GM18951 (cell line): Measurements from ENCODE around the gene PHF21B.
"Not testable (repeated sequence)": the region's sequence is repeated elsewhere in the genome, so short reads cannot be mapped to it uniquely, and the experiment has no call there.

ENCODE experiments used
- POLR2A ChIP-seq: IDR thresholded peaks from 4 replicates; pipeline ENCODE4 v1.6.1; 2011; ENCODE audit warnings: mild to moderate bottlenecking; ENCODE audit not compliant: insufficient read length, insufficient read depth; ENCODE audit errors: extremely low read depth
- in situ Hi-C: fragments of 300-500 bp; cut with MboI; formaldehyde crosslinking; loops from one replicate; pipeline ENCODE4 v1.12.0; 2022; ENCODE audit warnings: low sequenced_read_pairs, mixed read lengths, inconsistent platforms; ENCODE audit not compliant: unreplicated experiment

Gene PHF21B

DNA sequence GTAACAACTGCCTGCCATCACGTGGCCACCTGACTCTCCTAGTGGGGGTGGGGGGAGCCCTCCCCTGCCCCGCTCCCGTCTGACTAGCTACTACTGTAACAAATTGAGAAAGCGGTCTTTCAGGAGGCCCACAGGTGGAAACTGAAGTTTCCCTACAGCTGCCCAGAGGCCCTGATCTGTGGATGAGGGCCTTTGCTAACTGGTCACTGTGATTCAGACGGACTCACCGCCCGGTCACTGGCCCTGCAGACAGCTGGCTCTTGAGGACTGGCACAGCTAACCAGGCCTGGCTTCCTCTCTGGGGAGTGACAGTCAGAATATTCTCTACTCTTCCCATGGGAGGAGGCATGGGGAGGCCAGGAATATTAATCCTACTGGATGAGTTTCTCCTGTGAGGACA, 140.6 kb downstream of the PHF21B start:
- in situ Hi-C loops: no loop called here
- TF ChIP-seq POLR2A: no peak

DNA sequence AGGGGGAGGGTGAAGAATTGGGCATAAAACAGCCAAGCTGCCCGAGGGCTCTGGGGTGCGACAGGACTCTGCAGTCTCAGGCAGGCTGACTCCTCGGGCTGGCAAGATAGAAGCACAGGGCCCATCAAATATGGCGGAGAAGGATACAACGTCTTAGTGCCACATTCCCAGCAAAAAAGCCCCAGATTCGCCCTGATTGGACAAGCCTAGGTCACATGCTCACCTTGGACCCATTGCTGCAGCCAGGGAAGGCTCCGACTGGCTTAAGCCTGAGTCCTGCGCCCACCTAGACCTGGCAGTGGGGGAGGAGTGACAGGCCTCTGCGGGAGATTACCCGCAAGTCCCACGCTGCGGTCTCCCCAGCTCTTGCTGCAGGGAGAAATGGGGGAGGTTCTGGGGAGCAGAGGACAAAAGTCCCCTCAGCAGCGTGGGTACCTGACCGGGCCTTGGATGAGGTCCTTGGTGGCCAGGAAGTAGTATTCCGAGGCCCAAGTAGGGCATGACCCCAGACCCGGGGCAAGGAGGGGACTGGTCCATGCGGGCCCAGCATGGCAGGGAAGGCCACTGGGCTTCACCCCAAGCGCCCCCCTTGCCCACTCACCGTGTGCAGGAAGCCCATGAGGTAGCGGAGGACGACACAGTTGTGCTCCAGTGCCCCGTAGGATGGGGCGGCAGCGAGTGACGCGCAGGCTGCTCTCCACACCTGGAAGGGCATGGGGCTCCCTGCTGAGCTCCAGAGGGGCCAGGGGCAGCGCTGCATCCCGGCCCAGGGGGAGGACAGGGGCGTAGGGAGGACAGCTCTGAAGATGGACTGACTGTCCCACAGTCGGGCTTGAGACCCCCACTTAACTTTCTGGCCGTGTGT, 144.4 kb downstream of the PHF21B start:
- no peak for TF ChIP-seq POLR2A
- in situ Hi-C loops: no loop called here

DNA sequence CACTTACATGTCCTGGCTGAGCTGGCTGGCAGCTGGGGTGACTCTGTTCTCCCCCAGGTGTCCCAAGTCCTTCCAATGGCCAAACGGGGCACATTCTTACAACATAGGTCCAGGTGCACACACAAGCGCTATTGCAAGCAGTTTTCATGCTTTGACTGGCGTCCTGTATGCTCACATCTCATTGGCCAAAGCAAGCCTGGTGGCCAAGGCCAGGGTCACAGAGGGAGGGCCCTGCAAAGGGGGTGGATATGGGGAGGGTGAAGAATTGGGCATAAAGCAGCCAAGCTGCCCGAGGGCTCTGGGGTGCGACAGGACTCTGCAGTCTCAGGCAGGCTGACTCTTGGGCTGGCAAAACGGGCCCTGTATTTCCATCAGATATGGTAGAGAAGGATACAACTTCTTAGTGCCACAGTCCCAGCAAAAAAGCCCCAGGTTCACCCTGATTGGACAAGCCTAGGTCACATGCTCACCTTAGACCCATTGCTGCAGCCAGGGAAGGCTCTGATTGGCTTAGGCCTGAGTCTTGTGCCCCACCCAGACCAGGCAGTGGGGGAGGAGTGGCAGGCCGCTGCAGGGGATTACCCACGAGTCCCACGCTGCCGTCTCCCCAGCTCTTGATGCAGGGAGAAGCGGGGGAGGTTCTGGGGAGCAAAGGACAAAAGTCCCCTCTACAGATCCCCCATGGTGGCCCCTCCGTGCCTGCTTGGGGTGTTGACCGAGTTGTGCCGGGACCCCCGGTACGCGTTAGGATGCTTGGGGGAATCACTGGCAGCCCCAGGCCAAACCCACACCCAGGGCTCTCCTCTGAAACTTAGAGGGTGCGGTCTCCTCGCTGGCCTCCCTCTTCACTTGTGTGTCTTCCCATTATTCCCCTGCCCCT, 146.6 kb downstream of the PHF21B start:
- TF ChIP-seq POLR2A: no peak
- in situ Hi-C loops: no loop called here

DNA sequence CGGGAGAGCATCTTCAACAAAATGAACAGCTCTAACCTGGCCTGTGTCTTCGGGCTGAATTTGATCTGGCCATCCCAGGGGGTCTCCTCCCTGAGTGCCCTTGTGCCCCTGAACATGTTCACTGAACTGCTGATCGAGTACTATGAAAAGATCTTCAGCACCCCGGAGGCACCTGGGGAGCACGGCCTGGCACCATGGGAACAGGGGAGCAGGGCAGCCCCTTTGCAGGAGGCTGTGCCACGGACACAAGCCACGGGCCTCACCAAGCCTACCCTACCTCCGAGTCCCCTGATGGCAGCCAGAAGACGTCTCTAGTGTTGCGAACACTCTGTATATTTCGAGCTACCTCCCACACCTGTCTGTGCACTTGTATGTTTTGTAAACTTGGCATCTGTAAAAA, 147.5 kb downstream of the PHF21B start:
- no peak for TF ChIP-seq POLR2A
- in situ Hi-C loops: no loop called here

- in situ Hi-C loops: no loop called here
- no peak for TF ChIP-seq POLR2A
Observed at GRCh38 chr22:44861245-44861644, 148.6 kb downstream of the PHF21B start.

- no peak for TF ChIP-seq POLR2A
- in situ Hi-C loops: no loop called here
Observed at GRCh38 chr22:44860311-44860710, 149.5 kb downstream of the PHF21B start.

GRCh38 chr22:44859641-44860040, 150.2 kb downstream of the PHF21B start:
- no peak for TF ChIP-seq POLR2A
- in situ Hi-C loops: no loop called here

DNA sequence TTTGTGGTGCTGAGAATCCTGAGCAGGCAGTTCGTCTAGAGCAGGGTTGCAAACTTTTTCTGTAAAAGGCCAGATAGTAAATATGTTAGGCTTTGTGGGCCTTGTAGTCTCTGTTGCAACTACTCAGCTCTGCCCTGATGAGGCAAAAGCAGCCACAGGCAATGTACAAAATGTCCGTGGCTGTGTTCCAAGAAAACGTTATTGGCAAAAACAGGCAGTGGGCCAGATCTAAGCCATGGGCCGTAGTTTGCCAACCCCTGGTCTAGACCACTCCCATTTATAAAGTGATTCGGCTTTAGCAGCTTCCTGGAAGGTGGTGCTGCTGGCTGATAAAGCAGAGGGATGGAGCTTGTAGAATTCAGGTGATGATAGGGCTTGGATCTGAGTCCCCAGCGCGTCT, 151.0 kb downstream of the PHF21B start:
- in situ Hi-C loops: not testable (repeated sequence)

DNA sequence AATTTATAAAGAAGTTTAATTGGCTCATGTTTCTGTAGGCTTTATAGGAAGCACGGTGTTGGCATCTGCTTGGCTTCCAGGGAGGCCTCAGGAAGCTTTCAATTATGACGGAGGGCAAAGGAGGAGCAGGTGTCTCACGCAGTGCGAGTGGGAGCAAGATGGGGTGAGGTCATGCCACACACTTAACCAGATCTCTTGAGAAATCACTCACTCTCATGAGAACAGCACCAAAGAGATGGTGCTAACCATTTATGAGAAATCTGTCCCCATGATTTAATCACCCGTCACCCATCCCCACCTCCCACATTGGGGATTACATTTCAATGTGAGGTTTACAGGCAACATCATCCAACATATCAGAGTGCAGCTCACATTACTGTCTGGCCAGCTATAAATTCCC, 153.9 kb downstream of the PHF21B start:
- TF ChIP-seq POLR2A: no peak
- in situ Hi-C loops: no loop called here

DNA sequence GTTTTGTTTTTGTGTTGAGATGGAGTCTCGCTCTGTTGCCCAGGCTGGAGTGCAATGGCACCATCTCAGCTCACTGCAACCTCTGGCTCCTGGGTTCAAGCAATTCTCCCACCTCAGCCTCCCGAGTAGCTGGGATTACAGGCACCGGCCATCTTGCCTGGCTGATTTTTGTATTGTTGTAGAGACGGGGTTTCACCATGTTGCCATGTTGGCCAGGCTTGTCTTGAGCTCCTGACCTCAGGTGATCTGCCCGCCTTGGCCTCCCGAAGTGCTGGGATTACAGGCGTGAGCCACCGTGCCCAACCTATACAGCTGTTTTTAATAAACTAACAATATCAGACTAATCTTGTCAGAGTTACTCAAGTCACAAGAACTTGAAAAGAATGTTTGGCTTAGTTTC, 155.2 kb downstream of the PHF21B start:
- in situ Hi-C loops: not testable (repeated sequence)

DNA sequence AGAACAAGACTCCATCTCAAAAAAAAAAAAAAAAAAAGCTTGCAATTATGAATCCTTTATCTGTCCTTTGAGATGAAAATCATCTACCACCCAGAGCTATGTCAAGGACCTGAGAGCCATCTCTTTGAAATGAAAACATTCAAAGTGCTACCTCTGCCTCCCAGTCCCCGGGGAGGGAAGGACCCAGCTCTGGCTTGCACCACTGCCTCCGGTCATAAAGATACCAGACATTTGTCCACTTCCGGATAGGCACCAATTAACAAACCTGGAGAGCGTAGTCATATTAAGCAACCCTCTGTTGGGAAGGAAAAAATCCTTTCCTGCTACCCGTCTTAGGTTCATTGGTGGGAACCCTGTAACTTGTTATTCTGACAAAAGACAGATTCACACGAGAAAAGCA, 158.9 kb downstream of the PHF21B start:
- TF ChIP-seq POLR2A: no peak
- in situ Hi-C loops: no loop called here

DNA sequence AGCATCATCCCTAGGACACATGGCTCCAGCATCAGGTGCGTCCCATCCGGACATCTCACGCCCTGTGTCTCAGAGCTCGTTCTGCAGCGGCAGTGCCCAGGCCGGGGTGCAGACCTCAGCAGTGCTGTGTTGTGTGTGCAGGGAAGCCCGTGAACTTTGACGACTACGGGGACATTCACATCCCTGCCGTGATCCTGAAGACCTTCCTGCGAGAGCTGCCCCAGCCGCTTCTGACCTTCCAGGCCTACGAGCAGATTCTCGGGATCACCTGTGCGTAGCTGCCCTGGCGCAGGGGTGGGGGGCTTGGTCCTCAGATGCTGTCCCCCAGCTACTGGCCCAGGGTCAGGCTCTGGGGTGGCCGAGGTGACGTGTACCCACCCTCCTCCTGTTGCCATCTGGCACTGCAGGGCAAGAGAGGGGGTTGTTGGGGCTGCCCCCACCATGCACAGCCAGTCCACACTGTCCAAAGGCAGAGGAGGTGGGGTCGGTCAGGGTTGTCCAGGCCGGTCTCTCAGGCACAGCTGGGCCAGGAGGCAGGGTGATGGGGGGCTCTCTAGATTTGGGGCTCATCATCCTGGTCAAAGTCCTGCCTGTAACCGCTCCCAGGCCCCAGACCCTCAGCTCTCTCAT, 160.9 kb downstream of the PHF21B start:
- no peak for TF ChIP-seq POLR2A
- in situ Hi-C loops: no loop called here

DNA sequence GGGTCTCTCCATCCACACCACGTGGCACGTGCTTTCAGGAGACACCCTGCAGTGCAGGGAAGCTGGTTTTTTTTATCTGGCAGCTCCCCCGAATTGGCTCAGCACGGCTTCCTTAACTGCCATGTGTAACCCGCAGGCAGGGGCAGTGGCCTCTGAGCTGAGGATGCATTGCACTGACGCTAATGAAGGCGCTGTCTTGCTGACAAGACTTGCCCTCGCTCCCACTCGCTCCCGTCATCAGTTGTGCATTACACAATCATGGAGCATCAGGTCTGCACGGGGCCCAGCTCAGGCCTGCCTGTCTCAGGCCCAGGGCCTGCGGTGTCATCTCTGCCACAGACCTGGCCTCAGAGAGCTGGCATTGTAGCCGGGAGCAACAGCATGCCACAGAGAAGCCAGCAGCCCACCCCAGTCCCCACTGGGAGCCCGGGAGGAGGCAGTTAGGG, 161.5 kb downstream of the PHF21B start:
- TF ChIP-seq POLR2A: no peak
- in situ Hi-C loops: no loop called here
